ENCODE data around the gene F13A1. TPM values are rescaled to one million over a fixed set of nuclear protein-coding genes. Genes with fewer than 3 reads are reported as not detected.

Gene F13A1
- total and polyA plus RNA-seq, 4 experiments from 2014 or later, result 0.06 to 0.44 (median 0.33) TPM; not detected in 1

- Histone ChIP-seq H3K4me1 (ENCODE audit: insufficient read depth, low read length) (no peaks in the 10 kb centered on the region), H3K36me3 (ENCODE audit: insufficient read depth, low read length) (no peaks in the 10 kb centered on the region), H3K27ac (ENCODE audit: low read depth, low read length) (no peak overlapping the region), H3K4me3 (ENCODE audit: low read length in 2 of 2) (no peak overlapping the region), H3K9me3 (ENCODE audit: control insufficient read depth in 1 of 2, low read length in 2 of 2) (no peaks in the 10 kb centered on the region), H3K27me3 (ENCODE audit: insufficient read depth, low read length) (no peaks in the 10 kb centered on the region)
- Mint-ChIP-seq H3K4me1 (no peaks in the 10 kb centered on the region), H3K4me3 (no peak overlapping the region), H3K27ac (no peak overlapping the region), H3K9me3 (peaks cover 0 to 10% (median under 1%) of the 10 kb centered on the region in 8 donors), H3K27me3 (peaks cover 17 to 19% of the 10 kb centered on the region in 2 donors), H3K36me3 (no peaks in the 10 kb centered on the region)
- intact Hi-C loops (cut with micrococcal nuclease), result no loop called here
- POLR2A ChIA-PET (ENCODE audit: partially characterized antibody), result no interaction called here
- DNase-seq, result no peak
- CTCF ChIA-PET (ENCODE audit: partially characterized antibody), result no interaction called here
Observed at GRCh38 chr6:6227896-6228295, 92.6 kb downstream of the F13A1 start.

- Histone ChIP-seq H3K9me3 (ENCODE audit: control insufficient read depth in 1 of 2, low read length in 2 of 2) (no peaks in the 10 kb centered on the region), H3K4me1 (ENCODE audit: insufficient read depth, low read length) (no peaks in the 10 kb centered on the region), H3K36me3 (ENCODE audit: insufficient read depth, low read length) (no peaks in the 10 kb centered on the region), H3K4me3 (ENCODE audit: low read length in 2 of 2) (no peak overlapping the region), H3K27ac (ENCODE audit: low read depth, low read length) (no peak overlapping the region), H3K27me3 (ENCODE audit: insufficient read depth, low read length) (no peaks in the 10 kb centered on the region)
- no peak for DNase-seq
- peaks cover 7 to 15% of the 10 kb centered on the region in 2 donors for H3K27me3 Mint-ChIP-seq
- no peaks in the 10 kb centered on the region for H3K36me3 Mint-ChIP-seq
- H3K4me1 Mint-ChIP-seq, result no peaks in the 10 kb centered on the region
- ChIA-PET POLR2A (ENCODE audit: partially characterized antibody) (no interaction called here), CTCF (ENCODE audit: partially characterized antibody) (no interaction called here)
- peaks cover 0 to 6% (median under 1%) of the 10 kb centered on the region in 8 donors for H3K9me3 Mint-ChIP-seq
- no peak overlapping the region for H3K27ac Mint-ChIP-seq
- no peak overlapping the region for H3K4me3 Mint-ChIP-seq
- intact Hi-C loops (cut with micrococcal nuclease), result no loop called here
Observed at GRCh38 chr6:6225885-6226529, 94.5 kb downstream of the F13A1 start.

GRCh38 chr6:6224933-6225486 is 95.5 kb downstream of the F13A1 start:
- Histone ChIP-seq H3K27me3 (ENCODE audit: insufficient read depth, low read length) (no peaks in the 10 kb centered on the region), H3K4me3 (ENCODE audit: low read length in 2 of 2) (no peak overlapping the region), H3K4me1 (ENCODE audit: insufficient read depth, low read length) (no peaks in the 10 kb centered on the region), H3K27ac (ENCODE audit: low read depth, low read length) (no peak overlapping the region), H3K36me3 (ENCODE audit: insufficient read depth, low read length) (no peaks in the 10 kb centered on the region), H3K9me3 (ENCODE audit: control insufficient read depth in 1 of 2, low read length in 2 of 2) (no peaks in the 10 kb centered on the region)
- intact Hi-C loops (cut with micrococcal nuclease), result no loop called here
- CTCF ChIA-PET (ENCODE audit: partially characterized antibody), result no interaction called here
- POLR2A ChIA-PET (ENCODE audit: partially characterized antibody), result no interaction called here
- no peaks in the 10 kb centered on the region for H3K36me3 Mint-ChIP-seq
- H3K4me3 Mint-ChIP-seq, result no peak overlapping the region
- no peak for DNase-seq
- no peaks in the 10 kb centered on the region for H3K4me1 Mint-ChIP-seq
- peaks cover 0 to 6% (median under 1%) of the 10 kb centered on the region in 8 donors for H3K9me3 Mint-ChIP-seq
- peaks cover 7 to 16% of the 10 kb centered on the region in 2 donors for H3K27me3 Mint-ChIP-seq
- no peak overlapping the region for H3K27ac Mint-ChIP-seq

- intact Hi-C loops (cut with micrococcal nuclease), result no loop called here
- no peak overlapping the region for H3K4me3 ChIP-seq (ENCODE audit: low read length in 2 of 2)
- H3K9me3 Mint-ChIP-seq, result peaks cover 0 to 3% (median 0%) of the 10 kb centered on the region in 8 donors
Observed at GRCh38 chr6:6221787-6222535, 98.5 kb downstream of the F13A1 start.

GRCh38 chr6:6220718-6221117 is 99.7 kb downstream of the F13A1 start:
- Mint-ChIP-seq H3K4me1 (no peaks in the 10 kb centered on the region), H3K36me3 (no peaks in the 10 kb centered on the region), H3K9me3 (peaks cover 0 to 2% (median 0%) of the 10 kb centered on the region in 8 donors), H3K4me3 (no peak overlapping the region), H3K27ac (no peak overlapping the region), H3K27me3 (peaks cover 0 to 10% of the 10 kb centered on the region in 2 donors)
- H3K4me1 ChIP-seq (ENCODE audit: insufficient read depth, low read length), result no peaks in the 10 kb centered on the region
- no peaks in the 10 kb centered on the region for H3K27me3 ChIP-seq (ENCODE audit: insufficient read depth, low read length)
- POLR2A ChIA-PET (ENCODE audit: partially characterized antibody), result no interaction called here
- no peaks in the 10 kb centered on the region for H3K9me3 ChIP-seq (ENCODE audit: control insufficient read depth in 1 of 2, low read length in 2 of 2)
- no peaks in the 10 kb centered on the region for H3K36me3 ChIP-seq (ENCODE audit: insufficient read depth, low read length)
- H3K27ac ChIP-seq (ENCODE audit: low read depth, low read length), result no peak overlapping the region
- H3K4me3 ChIP-seq (ENCODE audit: low read length in 2 of 2), result no peak overlapping the region
- CTCF ChIA-PET (ENCODE audit: partially characterized antibody), result no interaction called here
- no peak for DNase-seq
- intact Hi-C loops (cut with micrococcal nuclease), result no loop called here

More at GRCh38 chr6:6221787-6222535, 98.5 kb downstream of the F13A1 start:
- Mint-ChIP-seq H3K36me3 (no peaks in the 10 kb centered on the region), H3K4me1 (no peaks in the 10 kb centered on the region), H3K4me3 (no peak overlapping the region), H3K27ac (no peak overlapping the region), H3K27me3 (peaks cover 3 to 13% of the 10 kb centered on the region in 2 donors)
- CTCF ChIA-PET (ENCODE audit: partially characterized antibody), result interaction anchor here (1.2 kb wide), 1 partner anchor 325 kb away, joined by 3 read pairs; no protein-coding TSS in a partner anchor
- Histone ChIP-seq H3K27me3 (ENCODE audit: insufficient read depth, low read length) (no peaks in the 10 kb centered on the region), H3K36me3 (ENCODE audit: insufficient read depth, low read length) (no peaks in the 10 kb centered on the region), H3K9me3 (ENCODE audit: control insufficient read depth in 1 of 2, low read length in 2 of 2) (no peaks in the 10 kb centered on the region), H3K4me1 (ENCODE audit: insufficient read depth, low read length) (no peaks in the 10 kb centered on the region), H3K27ac (ENCODE audit: low read depth, low read length) (no peak overlapping the region)
- DNase-seq, result no peak
- POLR2A ChIA-PET (ENCODE audit: partially characterized antibody), result no interaction called here

- H3K9me3 Mint-ChIP-seq, result peaks cover 0 to 2% (median 0%) of the 10 kb centered on the region in 8 donors
- no peak overlapping the region for H3K27ac ChIP-seq (ENCODE audit: low read depth, low read length)
- H3K4me3 Mint-ChIP-seq, result no peak overlapping the region
- ChIA-PET POLR2A (ENCODE audit: partially characterized antibody) (no interaction called here), CTCF (ENCODE audit: partially characterized antibody) (no interaction called here)
- DNase-seq, result no peak
- H3K27me3 Mint-ChIP-seq, result peaks cover 0 to 5% of the 10 kb centered on the region in 2 donors
- no peaks in the 10 kb centered on the region for H3K36me3 Mint-ChIP-seq
- H3K36me3 ChIP-seq (ENCODE audit: insufficient read depth, low read length), result no peaks in the 10 kb centered on the region
- no peaks in the 10 kb centered on the region for H3K4me1 Mint-ChIP-seq
- no peak overlapping the region for H3K27ac Mint-ChIP-seq
- no peak overlapping the region for H3K4me3 ChIP-seq (ENCODE audit: low read length in 2 of 2)
- H3K9me3 ChIP-seq (ENCODE audit: control insufficient read depth in 1 of 2, low read length in 2 of 2), result no peaks in the 10 kb centered on the region
- intact Hi-C loops (cut with micrococcal nuclease), result no loop called here
- H3K27me3 ChIP-seq (ENCODE audit: insufficient read depth, low read length), result no peaks in the 10 kb centered on the region
- no peaks in the 10 kb centered on the region for H3K4me1 ChIP-seq (ENCODE audit: insufficient read depth, low read length)
Observed at GRCh38 chr6:6219716-6220115, 100.7 kb downstream of the F13A1 start.

GRCh38 chr6:6218759-6219085 is 101.7 kb downstream of the F13A1 start:
- CTCF ChIA-PET (ENCODE audit: partially characterized antibody), result no interaction called here
- no peaks in the 10 kb centered on the region for H3K9me3 ChIP-seq (ENCODE audit: control insufficient read depth in 1 of 2, low read length in 2 of 2)
- no peaks in the 10 kb centered on the region for H3K36me3 ChIP-seq (ENCODE audit: insufficient read depth, low read length)
- H3K27me3 ChIP-seq (ENCODE audit: insufficient read depth, low read length), result no peaks in the 10 kb centered on the region
- no peak overlapping the region for H3K4me3 ChIP-seq (ENCODE audit: low read length in 2 of 2)
- intact Hi-C loops (cut with micrococcal nuclease), result no loop called here
- Mint-ChIP-seq H3K4me3 (no peak overlapping the region), H3K27me3 (peaks cover 0 to 5% of the 10 kb centered on the region in 2 donors), H3K9me3 (peaks cover 0 to 1% (median 0%) of the 10 kb centered on the region in 8 donors), H3K27ac (no peak overlapping the region), H3K36me3 (no peaks in the 10 kb centered on the region), H3K4me1 (no peaks in the 10 kb centered on the region)
- H3K4me1 ChIP-seq (ENCODE audit: insufficient read depth, low read length), result no peaks in the 10 kb centered on the region
- POLR2A ChIA-PET (ENCODE audit: partially characterized antibody), result no interaction called here
- DNase-seq, result no peak
- no peak overlapping the region for H3K27ac ChIP-seq (ENCODE audit: low read depth, low read length)

Measured in CD4-positive, alpha-beta memory T cell (primary cell).